Psoas muscle (tissue), 8 donors: ENCODE data around the gene FGD3. TPM values are rescaled to one million over a fixed set of nuclear protein-coding genes. Genes with fewer than 3 reads are reported as not detected.

Experiments used
- ATAC-seq, 4 donors: fragments of 200-7000 bp; cut with Tn5 transposase; one replicate each; pipeline ENCODE4 v1.9.1; 2020; ENCODE audit warnings: moderate library complexity in 3 of 4, mild to moderate bottlenecking in 2 of 4
- DNase-seq, 2 donors: peaks; one replicate each; pipeline ENCODE4 v3.0.0-alpha.2; 2020
- H3K27ac ChIP-seq: fragments of 200-600 bp; one replicate; pipeline ENCODE4 v1.8.0; 2022
- H3K27me3 ChIP-seq, 3 donors: fragments of 200-600 bp in 1 of 3; one replicate each; pipeline versions ENCODE4 v1.6.1 to v1.8.0; 2013 to 2022; ENCODE audit warnings: low read length in 2 of 3, mild to moderate bottlenecking in 2 of 3, moderate library complexity in 1 of 3; ENCODE audit not compliant: insufficient read depth in 3 of 3
- H3K36me3 ChIP-seq, 2 donors: fragments of 200-600 bp in 1 of 2; one replicate each; pipeline versions ENCODE4 v1.6.1 to v1.8.0; 2013 to 2022; ENCODE audit warnings: low read depth in 1 of 2, mild to moderate bottlenecking in 1 of 2, moderate library complexity in 1 of 2; ENCODE audit not compliant: insufficient read depth in 1 of 2
- H3K4me1 ChIP-seq: fragments of 200-600 bp; one replicate; pipeline ENCODE4 v1.8.0; 2022
- H3K4me3 ChIP-seq: fragments of 200-600 bp; one replicate; pipeline ENCODE4 v1.8.0; 2022; ENCODE audit warnings: mild to moderate bottlenecking
- H3K9me3 ChIP-seq: fragments of 200-600 bp; one replicate; pipeline ENCODE4 v1.8.0; 2022
- CTCF ChIP-seq: fragments of 200-600 bp; IDR thresholded peaks from one replicate; pipeline ENCODE4 v1.8.0; 2022; ENCODE audit warnings: antibody characterized with exemption
- WGBS, 3 donors: extraction: QIAGEN DNeasy Blood & Tissue Kit; methylation state at CpG; one replicate each; pipeline versions ENCODE4 v1.1.6 to v1.1.7; 2013; 5-methylcytosine and 5-hydroxymethylcytosine counted together
- intact Hi-C, 2 donors: fragments of 100-400 bp; cut with DNase I; formaldehyde crosslinking; loops; one replicate each; pipeline versions ENCODE4 v1.11.0 to v1.14.2; 2022
- polyA plus RNA-seq, 3 donors: library from polyadenylated mRNA; stranded (reverse); fragments of 200-250 nt; gene quantifications; one replicate each; pipeline ENCODE4 v1.2.3, GENCODE V29; 2013
- total RNA-seq, 4 donors: library from RNA; stranded (reverse); fragmentation: NEBNext Ultra II Directional in 2 of 4; extraction: Animal tissue kit (Norgen Biotek cat#: 25700) in 2 of 4; gene quantifications; one replicate each; pipeline versions ENCODE4 v1.2.1 to v1.2.4, GENCODE V29; 2021 to 2023
- donor health status: healthy with polysubstance abuse.
- donor health status: DM: no; HTN: no; CAD: no; lungs with moderate emphysema.
- donor health status: Bipolar disorder and iron deficiency.
- donor health status: healthy.
- donor health status: DM: yes; HTN: yes; CAD: no.
- donor health status: DM: no; HTN: no; CAD: no.
- donor health status: DM: no; HTN: no; CAD: no.
- donor health status: DM: yes; HTN: yes; CAD: no.

FGD3 gene
- total and polyA plus RNA-seq, 7 donors = 0.45 to 2.5 (median 1.2) TPM

- Histone ChIP-seq H3K4me1 (peaks cover 6% of the 10 kb centered on the region), H3K9me3 (no peaks in the 10 kb centered on the region), H3K27me3 (peaks cover 0 to 11% (median 0%) of the 10 kb centered on the region in 3 donors), H3K36me3 (no peaks in the 10 kb centered on the region), H3K4me3 (no peak overlapping the region), H3K27ac (no peak overlapping the region)
- 88 to 100% (median 90%) methylated on average over 2 of the region's 2 CpGs for WGBS, 3 donors
- intact Hi-C loops = no loop called here
- TF ChIP-seq CTCF = no peak
- ATAC-seq (no peak), DNase-seq (no peak)
Measured at GRCh38 chr9:92948632-92949031, 1.3 kb downstream of the FGD3 start.

- peaks cover 0 to 11% (median 0%) of the 10 kb centered on the region in 3 donors for H3K27me3 ChIP-seq
- intact Hi-C loops = no loop called here
- no peaks in the 10 kb centered on the region for H3K36me3 ChIP-seq
- H3K9me3 ChIP-seq = no peaks in the 10 kb centered on the region
- ATAC-seq (no peak), DNase-seq (no peak)
- no peak for TF ChIP-seq CTCF
- 81 to 90% (median 88%) methylated on average over 11 of the region's 11 CpGs for WGBS, 3 donors
- H3K27ac ChIP-seq = no peak overlapping the region
- no peak overlapping the region for H3K4me3 ChIP-seq
- H3K4me1 ChIP-seq = peaks cover 6% of the 10 kb centered on the region
Measured at GRCh38 chr9:92949266-92949982, 2.1 kb downstream of the FGD3 start.

- H3K36me3 ChIP-seq = no peaks in the 10 kb centered on the region
- H3K27ac ChIP-seq = no peak overlapping the region
- ATAC-seq (no peak), DNase-seq (no peak)
- H3K27me3 ChIP-seq = peaks cover 0 to 11% (median 0%) of the 10 kb centered on the region in 3 donors
- intact Hi-C loops = loop anchor here in 1 of 2 donors (5.0 kb wide), 1 partner anchor 73 kb away; the partner anchor contains the start of gene ZNF484
- H3K9me3 ChIP-seq = no peaks in the 10 kb centered on the region
- WGBS, 3 donors = 64 to 83% (median 73%) methylated on average over 11 of the region's 11 CpGs
- TF ChIP-seq CTCF = no peak
- H3K4me3 ChIP-seq = no peak overlapping the region
- peaks cover 6% of the 10 kb centered on the region for H3K4me1 ChIP-seq
Measured at GRCh38 chr9:92950359-92950955, 3.1 kb downstream of the FGD3 start.

- WGBS, 3 donors = 59 to 81% (median 70%) methylated on average over 9 of the region's 9 CpGs
- no peak overlapping the region for H3K4me3 ChIP-seq
- TF ChIP-seq CTCF = no peak
- H3K27me3 ChIP-seq = peaks cover 0 to 4% (median 0%) of the 10 kb centered on the region in 3 donors
- no peak overlapping the region for H3K27ac ChIP-seq
- DNase-seq (no peak), ATAC-seq (no peak)
- no peaks in the 10 kb centered on the region for H3K4me1 ChIP-seq
- H3K36me3 ChIP-seq = no peaks in the 10 kb centered on the region
- intact Hi-C loops = loop anchor here in 1 of 2 donors (5.0 kb wide), 1 partner anchor 76 kb away; the partner anchor contains the start of gene ZNF484
- no peaks in the 10 kb centered on the region for H3K9me3 ChIP-seq
Measured at GRCh38 chr9:92952906-92953610, 5.7 kb downstream of the FGD3 start.
